GM13977 (cell line): ENCODE measurements around the gene PRPF4.

ENCODE experiments used
- DNase-seq: peaks from one replicate; pipeline ENCODE4 v3.0.0; 2012; ENCODE audit warnings: low spot score
- CTCF ChIP-seq: IDR thresholded peaks from 2 replicates; pipeline ENCODE4 v1.5.1; 2012; ENCODE audit warnings: mild to moderate bottlenecking, control low read depth; ENCODE audit not compliant: insufficient read depth; ENCODE audit errors: extremely low read depth, missing control alignments
- in situ Hi-C: fragments of 300-500 bp; cut with MboI; formaldehyde crosslinking; loops from one replicate; pipeline ENCODE4 v1.12.0; 2022; ENCODE audit warnings: low sequenced_read_pairs, low pct_unique_long_range_greater_than_20kb, mixed read lengths, inconsistent platforms; ENCODE audit not compliant: unreplicated experiment

Gene PRPF4

GRCh38 chr9:113316030-113316429 lies 40.6 kb downstream of the PRPF4 start:
- in situ Hi-C loops, result loop anchor here (25.0 kb wide), 1 partner anchor 346 kb away; no protein-coding TSS in a partner anchor
- no peak for DNase-seq
- TF ChIP-seq CTCF, result no peak

- in situ Hi-C loops, result loop anchor here (25.0 kb wide), 1 partner anchor 345 kb away; no protein-coding TSS in a partner anchor
- no peak for TF ChIP-seq CTCF
- no peak for DNase-seq
Observed at GRCh38 chr9:113317777-113318176, 42.3 kb downstream of the PRPF4 start.

- no peak for DNase-seq
- no peak for TF ChIP-seq CTCF
- in situ Hi-C loops, result loop anchor here (25.0 kb wide), 1 partner anchor 343 kb away; no protein-coding TSS in a partner anchor
Observed at GRCh38 chr9:113319054-113319453, 43.6 kb downstream of the PRPF4 start.

DNA sequence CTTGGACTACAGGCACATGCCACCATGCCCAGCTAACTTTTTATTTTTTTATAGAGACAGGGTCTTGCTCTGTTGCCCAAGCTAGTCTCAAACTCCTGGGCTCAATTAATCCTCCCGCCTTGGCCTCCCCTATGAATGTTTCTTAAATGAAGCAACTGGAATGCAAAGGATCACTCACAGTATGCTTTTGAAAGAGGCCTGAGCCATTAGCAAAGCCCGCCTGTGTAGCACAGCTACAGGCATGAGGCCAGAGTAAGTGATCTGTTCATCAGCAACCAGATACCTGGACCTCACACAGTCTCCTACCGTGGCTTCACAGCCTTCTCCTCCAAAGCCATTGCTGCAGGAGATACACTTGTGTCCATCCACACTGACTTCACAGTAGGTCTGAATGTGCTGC lies 44.6 kb downstream of the PRPF4 start:
- in situ Hi-C loops, result loop anchor here (25.0 kb wide), 1 partner anchor 342 kb away; no protein-coding TSS in a partner anchor
- no peak for TF ChIP-seq CTCF
- no peak for DNase-seq

DNA sequence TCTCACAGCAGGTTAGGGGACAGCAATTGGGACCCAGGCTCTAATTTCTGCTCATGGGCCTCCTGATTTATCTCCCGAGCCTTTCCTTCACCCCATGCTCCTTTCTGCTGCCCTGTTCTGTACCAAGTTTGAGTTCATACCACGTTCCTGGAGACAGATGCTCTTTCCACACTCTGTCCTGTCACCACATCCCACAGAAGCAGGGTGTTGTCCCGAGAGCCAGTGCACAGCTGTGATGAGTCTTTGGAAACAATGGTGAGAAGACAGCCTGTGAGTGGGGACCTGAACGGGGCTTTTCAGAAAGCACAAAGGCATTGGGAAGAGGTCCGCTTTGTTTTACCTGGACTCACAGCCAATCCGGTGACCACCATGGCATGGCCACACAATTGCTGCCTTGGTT lies 47.2 kb downstream of the PRPF4 start:
- no peak for DNase-seq
- TF ChIP-seq CTCF, result no peak
- in situ Hi-C loops, result loop anchor here (25.0 kb wide), 1 partner anchor 340 kb away; no protein-coding TSS in a partner anchor

- TF ChIP-seq CTCF, result no peak
- in situ Hi-C loops, result no loop called here
- DNase-seq, result no peak
Observed at GRCh38 chr9:113326230-113326629, 50.8 kb downstream of the PRPF4 start.
